HPDE6-E6E7 (cell line): Measurements from ENCODE around the gene STPG1.

Source experiments
- DNase-seq: peaks from one replicate; pipeline ENCODE4 v3.0.0; 2011; ENCODE audit warnings: missing footprints; ENCODE audit errors: extremely low spot score

The STPG1 gene

GRCh38 chr1:24343412-24344089, 70.0 kb downstream of the STPG1 start:
- DNase-seq, result no peak

- DNase-seq, result no peak
Observed at GRCh38 chr1:24341260-24341659, 72.3 kb downstream of the STPG1 start.

- DNase-seq, result no peak
Observed at GRCh38 chr1:24340770-24341169, 72.8 kb downstream of the STPG1 start.

- no peak for DNase-seq
Observed at GRCh38 chr1:24339996-24340395, 73.6 kb downstream of the STPG1 start.

- no peak for DNase-seq
Observed at GRCh38 chr1:24338447-24338846, 75.1 kb downstream of the STPG1 start.

GRCh38 chr1:24337455-24337854, 76.1 kb downstream of the STPG1 start:
- no peak for DNase-seq

GRCh38 chr1:24336075-24336474, 77.5 kb downstream of the STPG1 start:
- DNase-seq, result no peak

GRCh38 chr1:24331961-24332673, 81.5 kb downstream of the STPG1 start:
- DNase-seq, result no peak

GRCh38 chr1:24329797-24330543, 83.6 kb downstream of the STPG1 start:
- no peak for DNase-seq

- DNase-seq, result no peak
Observed at GRCh38 chr1:24329331-24329730, 84.3 kb downstream of the STPG1 start.

GRCh38 chr1:24327891-24328290, 85.7 kb downstream of the STPG1 start:
- DNase-seq, result no peak

- DNase-seq, result no peak
Observed at GRCh38 chr1:24327486-24327885, 86.1 kb downstream of the STPG1 start.

- no peak for DNase-seq
Observed at GRCh38 chr1:24325587-24326449, 87.8 kb downstream of the STPG1 start.

GRCh38 chr1:24324903-24325302, 88.7 kb downstream of the STPG1 start:
- no peak for DNase-seq

GRCh38 chr1:24323281-24323680, 90.3 kb downstream of the STPG1 start:
- DNase-seq, result no peak

- DNase-seq, result no peak
Observed at GRCh38 chr1:24322470-24323177, 91.0 kb downstream of the STPG1 start.

- DNase-seq, result peak; percentile 60
Observed at GRCh38 chr1:24321697-24322469, 91.7 kb downstream of the STPG1 start.

- no peak for DNase-seq
Observed at GRCh38 chr1:24321126-24321525, 92.5 kb downstream of the STPG1 start.

GRCh38 chr1:24319962-24320361, 93.6 kb downstream of the STPG1 start:
- no peak for DNase-seq

GRCh38 chr1:24319312-24319863, 94.2 kb downstream of the STPG1 start, which contains the start of gene GRHL3:
TSS of gene GRHL3 (plus strand) at chr1:24319357. CDS start at chr1:24319552, 195 bp downstream.
- DNase-seq, result peak; percentile 89
